Measurements from ENCODE around the gene NBEAL1.

Gene NBEAL1

DNA sequence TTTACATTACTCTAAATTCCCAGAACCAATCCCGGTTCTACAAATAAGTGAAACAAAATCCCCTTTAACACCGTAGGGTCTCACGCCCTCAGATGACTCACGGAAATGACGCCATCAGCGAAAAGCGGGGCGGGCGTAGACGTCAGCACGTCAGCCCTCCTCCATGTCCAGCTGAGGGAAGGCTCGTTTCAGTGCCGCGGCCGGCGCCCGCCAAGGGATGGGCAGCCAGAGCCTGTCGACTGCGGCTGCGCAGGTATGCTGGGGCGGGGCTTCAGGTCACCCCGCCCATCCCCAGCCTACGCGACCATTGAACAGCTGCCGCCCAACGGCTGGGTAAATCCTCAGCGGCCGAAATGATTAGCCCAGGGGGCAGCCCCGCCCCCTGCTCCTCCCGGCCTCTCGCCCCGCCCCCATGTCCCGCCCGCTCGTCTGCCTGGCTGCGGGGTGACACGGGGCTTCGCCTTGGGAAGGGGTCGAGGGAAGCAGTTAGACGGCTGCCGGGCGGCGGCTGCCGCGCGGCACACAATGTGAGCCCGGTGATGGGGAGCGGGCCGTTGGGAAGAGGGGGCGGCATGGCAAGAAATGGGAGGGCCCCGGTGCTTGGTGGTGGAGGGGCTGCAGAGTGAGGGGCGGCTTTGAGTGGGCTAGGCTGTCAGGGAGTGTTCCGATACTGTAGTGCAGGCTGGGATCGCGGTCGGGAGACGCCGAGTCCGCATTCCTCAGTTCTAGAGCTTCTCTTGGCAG lies at the start of gene NBEAL1:
TSS of gene NBEAL1 (plus strand) at position 420 of the 744 bp plus-strand sequence. CDS start 1,510 bp downstream, outside the sequence.
- TF ChIP-seq, protein P1, sequence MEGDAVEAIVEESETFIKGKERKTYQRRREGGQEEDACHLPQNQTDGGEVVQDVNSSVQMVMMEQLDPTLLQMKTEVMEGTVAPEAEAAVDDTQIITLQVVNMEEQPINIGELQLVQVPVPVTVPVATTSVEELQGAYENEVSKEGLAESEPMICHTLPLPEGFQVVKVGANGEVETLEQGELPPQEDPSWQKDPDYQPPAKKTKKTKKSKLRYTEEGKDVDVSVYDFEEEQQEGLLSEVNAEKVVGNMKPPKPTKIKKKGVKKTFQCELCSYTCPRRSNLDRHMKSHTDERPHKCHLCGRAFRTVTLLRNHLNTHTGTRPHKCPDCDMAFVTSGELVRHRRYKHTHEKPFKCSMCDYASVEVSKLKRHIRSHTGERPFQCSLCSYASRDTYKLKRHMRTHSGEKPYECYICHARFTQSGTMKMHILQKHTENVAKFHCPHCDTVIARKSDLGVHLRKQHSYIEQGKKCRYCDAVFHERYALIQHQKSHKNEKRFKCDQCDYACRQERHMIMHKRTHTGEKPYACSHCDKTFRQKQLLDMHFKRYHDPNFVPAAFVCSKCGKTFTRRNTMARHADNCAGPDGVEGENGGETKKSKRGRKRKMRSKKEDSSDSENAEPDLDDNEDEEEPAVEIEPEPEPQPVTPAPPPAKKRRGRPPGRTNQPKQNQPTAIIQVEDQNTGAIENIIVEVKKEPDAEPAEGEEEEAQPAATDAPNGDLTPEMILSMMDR (IDR thresholded peaks at IDR 0.05) = no peak

DNA sequence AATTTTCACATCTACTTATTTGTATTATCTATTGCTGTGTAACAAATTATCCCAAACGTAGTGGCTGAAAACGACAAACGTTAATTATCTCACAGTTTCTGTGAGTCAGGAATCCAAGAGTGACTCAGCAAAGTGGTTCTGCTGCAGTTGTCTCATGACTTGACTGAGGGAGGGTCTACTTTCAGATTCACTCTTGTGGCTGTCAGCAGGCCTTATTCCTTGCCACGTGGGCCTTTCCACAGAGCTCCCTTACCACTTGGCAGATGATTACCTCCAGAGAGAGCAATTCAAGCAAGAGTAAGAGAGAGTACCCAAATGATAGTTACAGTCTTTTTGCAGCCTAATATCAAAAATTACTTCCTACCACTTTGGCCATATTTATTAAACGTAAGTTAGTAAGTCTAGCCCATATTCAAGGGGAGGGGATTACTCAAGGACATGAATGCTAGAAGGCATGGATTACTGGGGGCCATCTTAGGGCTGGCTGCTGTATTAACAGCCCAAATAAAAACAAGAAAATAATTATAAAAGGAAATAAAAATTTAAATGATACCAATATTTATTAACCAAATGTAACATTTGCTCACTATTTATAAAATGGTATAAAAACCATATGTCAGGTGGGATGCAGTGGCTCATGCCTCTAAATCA lies 48.7 kb upstream of the NBEAL1 start:
- TF ChIP-seq, protein P1 (IDR thresholded peaks at IDR 0.05) = no peak

DNA sequence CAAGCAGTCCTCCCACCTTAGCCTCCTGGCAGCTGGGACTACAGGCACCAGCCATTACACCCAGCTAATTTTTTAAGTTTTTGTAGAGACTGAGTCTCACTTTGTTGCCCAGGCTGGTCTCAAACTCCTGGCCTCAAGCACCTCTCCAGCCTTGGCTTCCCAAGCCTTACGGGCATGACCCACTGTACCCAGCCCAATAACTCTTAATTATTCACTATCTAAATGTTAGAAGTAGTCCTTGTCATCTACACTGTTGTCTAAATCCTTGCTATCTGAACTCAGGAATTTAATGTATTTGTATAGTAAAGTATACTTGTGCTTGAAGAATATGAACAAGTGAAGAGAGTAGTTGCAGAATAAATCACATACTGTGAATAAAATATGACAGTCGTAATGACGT lies 37.9 kb upstream of the NBEAL1 start:
- TF ChIP-seq, protein P1 (IDR thresholded peaks at IDR 0.05) = no peak

DNA sequence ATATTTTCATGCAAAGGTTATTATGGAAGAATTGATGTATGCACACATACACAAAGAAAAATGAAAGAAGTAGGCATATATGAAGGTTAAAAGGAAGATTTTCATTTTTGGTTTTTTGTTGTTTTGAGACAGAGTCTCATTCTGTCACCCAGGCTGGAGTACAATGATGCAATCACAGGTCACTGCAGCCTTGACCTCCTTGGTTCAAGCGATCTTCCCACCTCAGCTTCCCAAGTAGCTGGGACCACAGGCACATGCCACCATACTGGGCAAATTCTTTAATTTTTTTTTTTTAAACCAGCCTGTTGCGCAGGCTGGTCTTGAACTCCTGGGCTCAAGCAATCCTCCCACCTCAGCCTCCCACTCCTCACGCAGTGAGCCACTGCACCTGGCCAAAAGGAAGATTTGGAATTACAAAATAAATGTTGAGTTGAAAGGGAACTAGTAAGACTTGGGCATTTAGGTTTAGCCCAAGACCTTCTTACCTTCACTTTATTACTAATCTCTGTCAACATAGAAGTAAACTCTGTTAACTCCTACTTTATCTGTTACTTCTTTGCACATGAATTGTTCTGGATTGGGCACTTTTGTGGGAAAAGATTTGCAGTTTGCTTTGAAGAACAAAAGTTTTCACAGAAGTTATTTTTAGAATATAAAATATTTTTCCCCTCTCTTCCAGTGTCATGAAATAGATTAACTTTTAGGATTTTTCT lies 31.7 kb upstream of the NBEAL1 start:
- TF ChIP-seq, protein P1 (IDR thresholded peaks at IDR 0.05) = no peak

DNA sequence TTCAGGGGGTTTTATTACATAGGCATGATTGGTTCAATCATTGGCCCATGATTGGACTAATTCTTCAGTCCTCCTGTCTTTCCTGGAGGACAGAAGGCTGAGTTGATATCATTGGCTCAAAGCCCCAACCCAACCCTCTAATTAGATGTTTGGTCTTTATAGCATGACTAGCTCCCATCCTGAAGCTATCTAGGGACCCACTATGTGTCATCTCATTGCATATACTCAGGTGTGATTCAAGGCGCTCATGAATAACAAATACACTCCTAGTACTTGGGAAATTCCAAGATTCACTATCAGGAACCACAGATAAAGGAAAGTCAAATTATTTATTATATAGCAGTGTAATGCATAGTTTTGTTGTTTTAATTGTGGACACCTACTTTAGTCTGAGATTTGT lies 24.9 kb upstream of the NBEAL1 start:
- TF ChIP-seq, protein P1 (IDR thresholded peaks at IDR 0.05) = no peak

DNA sequence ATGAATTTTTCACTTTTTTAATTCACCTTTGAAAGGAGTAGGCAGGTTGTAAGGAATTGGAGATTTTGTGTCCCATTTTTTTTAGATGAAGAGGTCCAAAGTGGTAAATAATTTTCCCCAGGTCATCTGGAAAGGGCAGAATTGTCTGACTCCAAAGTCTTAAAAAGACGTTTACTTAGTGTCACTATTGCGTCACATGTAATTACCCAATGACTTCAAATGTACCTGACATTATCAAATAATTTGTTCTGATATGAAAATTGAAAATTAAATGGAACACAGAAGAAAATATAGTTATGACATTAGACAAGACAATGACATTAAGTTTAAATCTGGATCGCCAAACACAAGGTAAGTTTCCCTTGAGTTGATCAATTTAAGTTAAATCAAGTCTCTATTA lies 24.2 kb upstream of the NBEAL1 start:
- TF ChIP-seq, protein P1 (IDR thresholded peaks at IDR 0.05) = no peak

DNA sequence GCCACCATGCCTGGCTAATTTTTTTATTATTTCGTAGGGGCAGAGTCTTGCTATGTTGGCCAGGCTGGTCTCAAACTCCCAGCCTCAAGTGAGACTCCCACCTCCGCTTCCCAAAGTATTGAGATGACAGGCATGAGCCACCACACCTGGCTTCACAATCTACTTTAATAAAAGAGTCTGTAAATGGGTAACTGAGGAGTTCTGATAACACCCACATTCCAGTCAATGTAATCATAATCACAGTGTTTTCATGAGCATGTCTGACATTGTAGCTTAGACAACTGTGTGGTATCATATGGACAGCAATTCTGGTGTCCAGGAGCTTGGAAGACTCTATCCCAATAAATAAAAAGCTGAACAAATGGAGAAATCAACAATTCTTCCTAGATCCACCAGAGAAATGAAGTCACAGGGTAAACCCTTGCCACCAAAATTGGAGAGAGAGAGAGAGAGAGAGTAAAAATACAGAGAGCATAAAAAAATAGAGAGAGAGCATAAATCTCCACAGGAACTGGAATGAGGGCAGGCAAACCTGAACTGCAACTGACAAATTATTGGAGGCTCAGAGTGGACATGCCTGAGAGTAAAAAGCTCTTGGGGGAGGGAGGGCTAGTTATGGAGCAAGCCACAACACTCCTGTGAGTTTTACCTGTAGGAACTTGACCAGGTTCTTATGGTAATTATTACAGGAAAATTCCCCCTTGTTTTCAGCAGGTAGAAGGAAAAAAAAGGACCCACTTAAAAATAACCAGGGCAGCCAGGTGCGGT lies 12.4 kb upstream of the NBEAL1 start:
- TF ChIP-seq, protein P1 (IDR thresholded peaks at IDR 0.05) = no peak

All from LNCAP (cell line).